Stimulated activated naive CD4-positive, alpha-beta T cell treated with Interleukin-2 at 50 U/mL for 16 hours (primary cell): ENCODE data around the gene POLR2C.
"Not testable (repeated sequence)": the region's sequence is repeated elsewhere in the genome, so short reads cannot be mapped to it uniquely, and the experiment has no call there.

Experiments used
- DNase-seq: peaks from one replicate; lab custom pipeline; 2025; lab: John Stamatoyannopoulos, UW

POLR2C gene

GRCh38 chr16:57479976-57480753, 17.7 kb downstream of the POLR2C start:
- no peak for DNase-seq

DNA sequence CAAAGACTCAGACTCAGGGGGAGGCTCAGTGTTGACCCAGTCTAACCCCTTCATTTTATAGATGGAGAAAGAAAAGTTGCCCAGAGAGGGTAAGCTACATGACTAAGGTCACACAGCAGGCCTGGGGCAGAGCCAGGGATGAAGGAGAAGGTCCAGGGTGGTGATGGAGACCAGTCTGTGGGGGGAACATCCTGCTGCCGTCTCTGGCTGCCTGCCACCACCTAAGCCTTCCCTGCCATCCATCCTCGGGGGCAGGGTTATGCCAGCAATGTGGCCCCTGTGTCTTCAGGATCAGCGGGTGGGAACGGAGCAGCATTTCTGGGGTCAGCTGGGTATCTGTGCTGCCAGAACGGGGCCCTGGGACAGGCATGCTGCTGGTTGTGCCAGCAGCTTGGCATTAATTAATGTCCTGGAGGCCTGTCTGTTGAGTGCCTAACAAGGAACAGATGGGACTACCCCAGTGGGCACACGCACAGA, 18.3 kb downstream of the POLR2C start:
- no peak for DNase-seq

DNA sequence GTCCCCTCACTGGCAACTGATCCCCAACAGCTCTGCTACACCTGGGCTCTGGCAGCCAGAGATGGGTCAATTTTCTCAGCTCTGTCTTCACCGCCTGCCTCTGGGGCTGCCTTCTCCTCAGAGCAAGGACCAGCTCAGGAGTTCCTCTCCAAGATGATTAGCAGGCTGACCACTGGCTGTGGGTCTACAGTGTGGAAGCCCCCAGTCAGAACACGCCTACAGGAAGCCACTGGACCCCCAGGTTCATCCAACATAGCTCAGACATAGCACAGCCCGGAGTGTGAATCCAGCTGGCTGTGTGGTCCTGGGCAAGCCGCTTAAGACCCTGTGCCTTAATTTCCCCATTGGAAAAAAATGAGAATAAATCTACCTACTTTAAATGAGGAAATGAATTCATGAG, 18.9 kb downstream of the POLR2C start:
- no peak for DNase-seq

GRCh38 chr16:57482845-57483545, 20.5 kb downstream of the POLR2C start:
- DNase-seq = no peak

- no peak for DNase-seq
Observed at GRCh38 chr16:57483725-57484514, 21.4 kb downstream of the POLR2C start.

DNA sequence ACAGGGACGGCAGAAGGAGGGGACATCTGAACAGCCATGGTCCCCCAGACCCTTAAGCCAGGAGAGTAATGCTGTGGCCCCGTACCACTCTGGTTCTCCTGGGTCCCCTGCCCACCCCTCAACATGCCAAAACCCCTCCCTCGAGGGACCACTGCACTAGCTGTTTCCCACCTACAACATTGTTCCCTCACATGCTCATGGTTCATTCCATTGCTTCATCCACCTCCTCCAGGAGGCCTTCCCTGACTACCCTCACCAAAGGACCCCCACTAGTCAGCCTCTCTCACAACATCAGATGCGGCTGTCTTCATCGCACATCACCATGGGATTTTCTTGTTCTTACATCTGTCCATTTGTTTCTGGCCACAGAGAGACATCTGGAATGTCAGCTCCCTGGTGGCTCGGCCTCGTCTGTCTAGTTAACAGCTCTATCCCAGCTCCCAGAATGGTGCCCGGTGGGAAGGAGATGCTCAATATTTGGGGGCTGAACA, 22.1 kb downstream of the POLR2C start:
- DNase-seq = no peak

- DNase-seq = no peak
Observed at GRCh38 chr16:57485091-57485915, 22.8 kb downstream of the POLR2C start.

GRCh38 chr16:57485916-57486857, 23.7 kb downstream of the POLR2C start, which contains the start of gene DOK4:
Gene DOK4 (minus strand): TSS chr16:57486493. CDS start chr16:57479507, 6,986 bp downstream.
- DNase-seq = peak; percentile 74

GRCh38 chr16:57486858-57487834, 24.7 kb downstream of the POLR2C start:
- DNase-seq = no peak

- no peak for DNase-seq
Observed at GRCh38 chr16:57489229-57489628, 26.8 kb downstream of the POLR2C start.

DNA sequence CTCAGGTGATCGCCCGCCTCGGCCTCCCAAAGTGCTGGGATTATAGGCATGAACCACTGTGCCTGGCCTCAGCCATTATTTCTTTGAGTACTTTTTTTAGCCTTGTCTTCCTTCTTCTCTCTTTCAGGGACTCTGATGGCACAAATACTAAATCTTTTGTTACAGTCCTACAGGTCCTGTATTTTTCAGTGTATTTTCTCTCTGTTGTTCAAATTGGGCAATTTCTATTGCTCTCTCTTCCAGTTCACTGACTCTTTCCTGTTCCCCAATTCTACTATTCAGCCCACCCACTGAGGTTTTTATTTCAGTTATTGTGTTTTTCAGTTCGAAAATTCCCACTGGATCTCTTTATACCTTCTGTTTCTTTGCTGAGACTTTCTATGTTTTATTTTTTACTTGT, 31.3 kb downstream of the POLR2C start:
- DNase-seq = no peak

- DNase-seq = no peak
Observed at GRCh38 chr16:57497121-57497520, 34.6 kb downstream of the POLR2C start.

DNA sequence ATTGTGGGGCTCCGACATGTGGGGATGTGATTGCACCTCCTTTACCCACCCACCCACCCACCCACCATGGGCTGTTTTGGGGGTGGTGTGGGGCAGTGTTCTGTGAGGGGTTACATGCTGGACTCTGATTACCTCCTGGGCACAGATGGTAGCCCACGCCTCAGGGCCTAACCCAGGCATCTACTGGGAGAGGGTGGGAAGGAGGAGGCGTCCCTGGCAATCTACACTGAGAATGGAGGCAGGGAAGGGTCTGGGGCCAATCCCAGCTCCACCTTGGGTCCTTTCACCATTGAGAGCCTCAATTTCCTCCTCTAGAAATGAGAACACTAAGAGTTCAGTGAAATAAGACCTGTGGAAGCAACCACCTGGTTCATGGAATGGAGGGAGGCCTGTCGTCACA, 35.6 kb downstream of the POLR2C start:
- DNase-seq = no peak

DNA sequence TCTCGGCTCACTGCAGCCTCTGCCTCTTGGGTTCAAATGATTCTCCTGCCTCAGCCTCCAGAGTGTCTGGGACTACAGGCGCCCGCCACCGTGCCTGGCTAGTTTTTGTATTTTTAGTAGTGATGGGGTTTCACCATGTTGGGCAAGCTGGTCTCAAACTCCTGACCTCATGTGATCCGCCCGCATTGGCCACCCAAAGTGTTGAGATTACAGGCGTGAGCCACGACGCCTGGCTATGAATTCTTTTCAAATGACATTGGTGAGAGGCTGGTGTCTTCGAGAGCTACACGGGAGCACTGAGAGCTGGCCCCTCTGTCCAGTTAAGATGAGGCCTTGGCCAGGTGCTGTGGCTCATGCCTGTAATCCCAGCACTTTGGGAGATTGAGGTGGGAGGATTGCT, 37.5 kb downstream of the POLR2C start:
- DNase-seq = not testable (repeated sequence)

DNA sequence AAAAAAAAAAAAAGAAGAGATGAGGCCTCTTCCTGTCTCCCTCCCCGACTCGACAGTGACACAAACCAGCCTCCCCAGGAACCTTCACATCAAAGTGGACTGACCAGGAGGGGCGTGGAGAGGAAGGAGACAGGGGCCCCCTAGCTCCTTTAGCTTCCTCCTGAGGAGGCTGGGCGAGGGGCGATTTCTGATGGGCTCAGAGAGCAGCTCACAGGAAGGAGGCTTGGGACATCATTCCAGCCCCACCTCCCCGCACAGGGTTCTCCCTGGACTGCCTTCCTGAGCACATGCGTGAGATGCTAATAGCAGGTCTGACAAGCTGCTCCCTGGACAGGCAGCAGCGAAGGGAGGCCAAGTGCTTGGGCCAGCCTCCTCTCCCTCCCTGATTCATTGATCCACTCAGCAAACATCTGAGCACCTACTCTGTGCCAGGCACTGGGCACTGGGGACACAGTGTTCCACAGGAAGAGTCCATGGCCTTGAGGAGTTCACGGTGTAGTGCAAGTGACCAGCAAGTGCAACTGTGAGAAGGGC, 38.2 kb downstream of the POLR2C start:
- no peak for DNase-seq

- no peak for DNase-seq
Observed at GRCh38 chr16:57501492-57501891, 39.0 kb downstream of the POLR2C start.

- no peak for DNase-seq
Observed at GRCh38 chr16:57502048-57502775, 39.7 kb downstream of the POLR2C start.

DNA sequence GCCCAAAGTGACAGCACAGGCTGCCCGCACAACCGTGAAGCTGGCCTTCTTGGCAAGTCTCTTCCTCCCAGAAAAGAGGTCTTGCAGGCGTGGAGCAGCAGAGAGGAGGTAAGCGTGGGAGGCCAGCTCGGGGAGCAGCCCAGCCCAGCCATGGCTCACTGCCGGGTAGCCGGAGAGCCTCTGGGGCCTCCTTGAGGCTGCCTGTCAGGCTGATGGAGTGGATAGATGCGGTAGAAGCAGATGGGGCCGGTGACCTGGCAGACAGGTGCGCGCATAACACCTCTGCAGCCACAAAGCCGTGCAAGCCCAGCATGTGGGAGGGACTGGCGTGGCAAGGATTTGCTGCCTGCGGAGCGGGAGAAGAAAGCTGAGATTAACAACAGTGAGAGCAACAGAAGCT, 40.9 kb downstream of the POLR2C start:
- DNase-seq = no peak
